GM23338 (cell line): Measurements from ENCODE around the gene KISS1.

ENCODE experiments used
- CREB1 ChIP-seq: fragments of 250-450 bp; sonication (Bioruptor Pico); IDR thresholded peaks from 2 replicates; pipeline ENCODE4 v1.5.0; 2020; ENCODE audit warnings: low read depth, mild to moderate bottlenecking, moderate library complexity
- EZH2phosphoT487 ChIP-seq: fragments of 200-600 bp; sonication (generic); IDR thresholded peaks from one replicate; pipeline ENCODE4 v1.8.1; 2018; ENCODE audit warnings: antibody characterized with exemption; ENCODE audit not compliant: unreplicated experiment
- JUNB ChIP-seq: IDR thresholded peaks from one replicate; pipeline ENCODE4 v1.6.1; 2016; ENCODE audit warnings: antibody characterized with exemption; ENCODE audit not compliant: unreplicated experiment
- NANOG ChIP-seq: IDR thresholded peaks from 2 replicates; pipeline ENCODE4 v1.6.1; 2016; ENCODE audit warnings: antibody characterized with exemption, borderline replicate concordance
- REST ChIP-seq: IDR thresholded peaks from one replicate; pipeline ENCODE4 v1.6.1; 2018; ENCODE audit warnings: antibody characterized with exemption; ENCODE audit not compliant: unreplicated experiment
- STAT1 ChIP-seq: IDR thresholded peaks from one replicate; pipeline ENCODE4 v1.6.1; 2016; ENCODE audit warnings: antibody characterized with exemption; ENCODE audit not compliant: unreplicated experiment
- TF ChIP-seq, protein P1 (sequence below), 2 experiments: fragments of 200-600 bp in 1 of 2; sonication (generic) in 1 of 2; conservative IDR thresholded peaks; 2 replicates each; pipeline versions ENCODE4 v1.5.1 to v1.6.1; 2016 to 2017; ENCODE audit warnings: antibody characterized with exemption in 2 of 2, low read depth in 2 of 2, mild to moderate bottlenecking in 2 of 2, moderate library complexity in 1 of 2

DNA sequence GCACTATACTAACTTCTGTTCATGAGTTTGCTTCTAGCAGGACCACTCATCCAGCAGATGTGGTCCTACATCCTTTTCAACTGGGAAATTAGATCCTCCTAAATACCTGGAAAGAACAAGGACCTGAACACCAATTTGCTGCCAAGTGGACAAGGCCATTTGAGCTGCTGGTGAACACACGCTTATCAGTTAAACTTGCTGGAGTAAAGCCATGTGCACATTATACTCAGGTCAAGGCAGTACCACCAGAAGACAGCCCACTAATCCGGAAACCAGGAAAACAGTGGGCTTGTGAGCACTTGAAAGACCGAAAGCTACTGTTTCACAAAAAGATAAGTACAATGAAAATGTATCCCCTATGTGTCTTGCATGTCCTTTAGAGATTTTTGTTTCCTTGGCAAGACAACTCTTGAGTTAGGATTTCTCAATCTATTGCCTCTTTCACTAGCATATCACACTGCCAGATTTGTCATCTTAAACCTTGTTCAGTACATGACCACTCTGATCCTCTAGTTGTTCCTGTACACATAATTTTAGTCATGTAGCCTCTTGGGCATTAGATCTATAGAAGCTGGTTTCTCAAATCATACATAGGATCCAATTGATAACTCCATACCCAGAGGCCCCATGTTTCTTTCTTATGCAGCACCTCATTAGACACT is 25.7 kb downstream of the KISS1 start:
- TF ChIP-seq CREB1 (no peak), EZH2phosphoT487 (no peak), NANOG (no peak), JUNB (no peak), STAT1 (no peak), REST (no peak)
- TF ChIP-seq, protein P1, sequence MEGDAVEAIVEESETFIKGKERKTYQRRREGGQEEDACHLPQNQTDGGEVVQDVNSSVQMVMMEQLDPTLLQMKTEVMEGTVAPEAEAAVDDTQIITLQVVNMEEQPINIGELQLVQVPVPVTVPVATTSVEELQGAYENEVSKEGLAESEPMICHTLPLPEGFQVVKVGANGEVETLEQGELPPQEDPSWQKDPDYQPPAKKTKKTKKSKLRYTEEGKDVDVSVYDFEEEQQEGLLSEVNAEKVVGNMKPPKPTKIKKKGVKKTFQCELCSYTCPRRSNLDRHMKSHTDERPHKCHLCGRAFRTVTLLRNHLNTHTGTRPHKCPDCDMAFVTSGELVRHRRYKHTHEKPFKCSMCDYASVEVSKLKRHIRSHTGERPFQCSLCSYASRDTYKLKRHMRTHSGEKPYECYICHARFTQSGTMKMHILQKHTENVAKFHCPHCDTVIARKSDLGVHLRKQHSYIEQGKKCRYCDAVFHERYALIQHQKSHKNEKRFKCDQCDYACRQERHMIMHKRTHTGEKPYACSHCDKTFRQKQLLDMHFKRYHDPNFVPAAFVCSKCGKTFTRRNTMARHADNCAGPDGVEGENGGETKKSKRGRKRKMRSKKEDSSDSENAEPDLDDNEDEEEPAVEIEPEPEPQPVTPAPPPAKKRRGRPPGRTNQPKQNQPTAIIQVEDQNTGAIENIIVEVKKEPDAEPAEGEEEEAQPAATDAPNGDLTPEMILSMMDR (conservative IDR thresholded peaks at IDR 0.05; ENCODE audit: low read depth in 2 of 2), result no peak
